Measurements from ENCODE around the gene MCTP1. TPM values are rescaled to one million over a fixed set of nuclear protein-coding genes. Genes with fewer than 3 reads are reported as not detected.

Gene MCTP1
- total RNA-seq, 1 experiment from 2014 or later = 0.44 TPM

DNA sequence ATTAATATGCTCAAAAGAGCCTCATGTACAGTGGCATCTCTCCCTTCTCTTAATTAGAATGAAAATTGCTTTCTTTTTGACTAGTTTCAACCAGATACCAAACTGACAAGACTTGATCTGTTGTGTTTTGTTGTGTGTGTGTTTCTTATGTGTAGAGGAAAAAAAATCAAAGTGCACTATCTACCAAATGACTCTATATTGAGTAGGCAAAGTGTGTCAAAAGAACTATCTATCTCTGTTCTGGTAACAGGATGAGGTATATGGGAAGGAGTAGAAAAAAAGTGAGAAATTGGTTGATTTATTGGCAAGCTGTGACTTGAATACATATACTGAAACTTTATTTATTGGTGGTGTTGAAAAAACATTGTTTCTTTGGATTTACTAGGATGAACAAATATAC is 476.4 kb downstream of the MCTP1 start:
- no peaks in the 10 kb centered on the region for H3K4me1 ChIP-seq (ENCODE audit: control insufficient read depth in 1 of 2, insufficient read depth in 2 of 2, low read length in 2 of 2)
- ChIA-PET POLR2A (no interaction called here), RAD21 (ENCODE audit: low non-redundant PET in 1 of 2, low total read pairs in 2 of 2, uncharacterized antibody in 2 of 2, unreplicated experiment in 2 of 2) (no interaction called here), CTCF (no interaction called here)
- H3K9me3 ChIP-seq (ENCODE audit: control insufficient read depth in 1 of 2, insufficient read depth in 1 of 2, low read depth in 1 of 2, low read length in 2 of 2) = no peaks in the 10 kb centered on the region
- no peaks in the 10 kb centered on the region for H3K9me2 ChIP-seq (ENCODE audit: insufficient read depth)
- H3K79me2 ChIP-seq (ENCODE audit: insufficient read depth, low read length) = no peaks in the 10 kb centered on the region
- H2AFZ ChIP-seq (ENCODE audit: low read depth, low read length, poor library complexity, severe bottlenecking) = no peak overlapping the region
- no peak overlapping the region for H3K9ac ChIP-seq (ENCODE audit: low read length)
- H4K20me1 ChIP-seq (ENCODE audit: insufficient read depth) = no peaks in the 10 kb centered on the region
- H3K27ac ChIP-seq (ENCODE audit: low read depth, low read length) = no peak overlapping the region
- H3K4me2 ChIP-seq (ENCODE audit: low read length) = no peak overlapping the region
- 0 out of 2 replicates have a peak, but pooled peaks cover 3% of the 10 kb centered on the region for H3K27me3 ChIP-seq (ENCODE audit: insufficient read depth, low read length)
- DNase-seq (ENCODE audit: low read depth, low spot score) (no peak), ATAC-seq (no peak)
- intact Hi-C loops (cut with micrococcal nuclease) = no loop called here
- no TSS peak for BruUV-seq (replicated peaks)
- no peak for TF ChIP-seq CBX3 (IDR thresholded peaks at IDR 0.05; ENCODE audit: low read depth)
- TF ChIP-seq, protein P1, sequence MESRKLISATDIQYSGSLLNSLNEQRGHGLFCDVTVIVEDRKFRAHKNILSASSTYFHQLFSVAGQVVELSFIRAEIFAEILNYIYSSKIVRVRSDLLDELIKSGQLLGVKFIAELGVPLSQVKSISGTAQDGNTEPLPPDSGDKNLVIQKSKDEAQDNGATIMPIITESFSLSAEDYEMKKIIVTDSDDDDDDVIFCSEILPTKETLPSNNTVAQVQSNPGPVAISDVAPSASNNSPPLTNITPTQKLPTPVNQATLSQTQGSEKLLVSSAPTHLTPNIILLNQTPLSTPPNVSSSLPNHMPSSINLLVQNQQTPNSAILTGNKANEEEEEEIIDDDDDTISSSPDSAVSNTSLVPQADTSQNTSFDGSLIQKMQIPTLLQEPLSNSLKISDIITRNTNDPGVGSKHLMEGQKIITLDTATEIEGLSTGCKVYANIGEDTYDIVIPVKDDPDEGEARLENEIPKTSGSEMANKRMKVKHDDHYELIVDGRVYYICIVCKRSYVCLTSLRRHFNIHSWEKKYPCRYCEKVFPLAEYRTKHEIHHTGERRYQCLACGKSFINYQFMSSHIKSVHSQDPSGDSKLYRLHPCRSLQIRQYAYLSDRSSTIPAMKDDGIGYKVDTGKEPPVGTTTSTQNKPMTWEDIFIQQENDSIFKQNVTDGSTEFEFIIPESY (IDR thresholded peaks at IDR 0.05; ENCODE audit: extremely low read depth, insufficient replicate concordance, low read length) = no peak
- TF ChIP-seq, protein P2, sequence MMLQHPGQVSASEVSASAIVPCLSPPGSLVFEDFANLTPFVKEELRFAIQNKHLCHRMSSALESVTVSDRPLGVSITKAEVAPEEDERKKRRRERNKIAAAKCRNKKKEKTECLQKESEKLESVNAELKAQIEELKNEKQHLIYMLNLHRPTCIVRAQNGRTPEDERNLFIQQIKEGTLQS (IDR thresholded peaks at IDR 0.05) = no peak
- TF ChIP-seq SRF (IDR thresholded peaks at IDR 0.05; ENCODE audit: low read depth) = no peak
- no peak for TF ChIP-seq ZNF274 (IDR thresholded peaks at IDR 0.05; ENCODE audit: low read depth, low read length)
- TF ChIP-seq POLR2A (IDR thresholded peaks at IDR 0.05; ENCODE audit: borderline replicate concordance, extremely low read depth, insufficient read depth, insufficient read length) = no peak
- no peak for TF ChIP-seq CTCF (IDR thresholded peaks at IDR 0.05 in 2 of 3, conservative IDR thresholded peaks at IDR 0.05 in 1 of 3; ENCODE audit: borderline replicate concordance in 1 of 3, insufficient read depth in 1 of 3, low read depth in 2 of 3, low read length in 2 of 3)
- no peaks in the 10 kb centered on the region for H3K36me3 ChIP-seq (ENCODE audit: control insufficient read depth in 1 of 2, insufficient read depth in 2 of 2, low read length in 2 of 2)
- H3K4me3 ChIP-seq (replicated peaks in 1 of 2; ENCODE audit: low read depth in 1 of 2, low read length in 2 of 2) = no peak overlapping the region

Measured in HCT116 (cell line).